Activated naive CD4-positive, alpha-beta T cell treated with anti-CD3 and anti-CD28 coated beads, Interleukin-2, amount 50 U/mL, for 16 hours (primary cell): ENCODE data around the gene NLE1.

ENCODE experiments used
- DNase-seq: peaks from one replicate; pipeline ENCODE4 v3.0.0-alpha.2; 2020

NLE1 gene

DNA sequence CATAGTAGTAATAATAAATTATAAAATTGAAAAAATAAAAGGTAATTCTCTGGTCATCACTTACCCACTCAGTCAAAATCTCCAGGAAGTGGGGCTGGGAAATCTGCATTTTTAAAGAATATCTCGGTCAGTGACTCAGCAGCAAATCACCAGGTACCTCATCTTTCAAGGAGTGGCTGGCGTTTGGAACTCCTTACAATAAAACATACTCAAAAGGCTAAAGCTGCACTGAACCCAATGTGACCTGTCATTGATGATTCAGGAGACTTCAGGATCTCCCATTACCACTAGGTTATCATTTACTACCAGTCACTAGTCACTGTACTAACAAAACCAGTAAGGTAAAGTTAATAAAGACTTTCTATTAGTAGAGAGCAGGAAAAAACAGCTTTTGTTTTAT is 57.1 kb downstream of the NLE1 start:
- no peak for DNase-seq

DNA sequence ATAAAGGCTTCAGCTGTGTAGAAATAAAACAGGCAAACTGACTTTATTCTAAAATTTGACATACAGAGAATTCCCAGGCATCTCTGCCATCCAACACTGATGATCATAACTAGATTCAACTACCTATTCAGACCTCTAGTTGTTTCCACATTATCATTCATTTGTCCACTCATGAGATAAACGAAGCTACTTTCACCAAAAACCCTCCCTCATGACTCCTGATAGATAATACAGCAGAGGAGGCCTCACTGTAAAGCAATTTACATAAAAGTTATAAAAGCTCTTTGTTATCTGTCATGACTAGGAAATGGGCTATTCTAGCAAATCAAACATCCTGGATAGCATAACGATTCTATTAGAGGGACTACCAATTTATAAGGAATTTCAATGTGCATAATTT is 59.0 kb downstream of the NLE1 start:
- no peak for DNase-seq

DNA sequence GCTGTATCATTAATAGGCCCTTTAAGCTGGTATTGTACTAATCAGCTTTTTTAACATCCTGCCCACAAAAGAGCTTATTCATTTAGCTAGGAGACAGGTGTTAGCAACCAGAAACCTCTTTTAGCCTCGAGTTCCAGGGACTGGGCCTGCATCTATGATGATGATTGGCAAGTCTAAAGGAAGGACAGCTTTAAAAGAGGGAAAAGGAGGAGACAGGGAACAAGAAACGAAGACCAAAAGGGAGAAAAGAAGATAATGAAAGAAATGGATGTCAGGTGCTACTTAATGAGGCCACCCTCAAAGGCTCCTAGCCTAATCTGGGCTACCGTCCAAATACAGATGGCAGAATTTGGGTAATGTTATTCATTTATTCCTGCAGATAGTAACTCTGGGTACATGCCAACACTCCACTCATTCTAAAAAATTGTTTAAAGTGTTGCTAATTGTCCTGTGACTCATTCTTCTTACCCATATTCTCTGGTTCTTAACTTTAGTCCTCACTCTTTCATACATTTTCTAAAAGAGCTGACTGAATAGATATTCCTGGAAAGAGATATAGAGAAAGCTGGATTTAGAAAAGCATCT is 59.9 kb downstream of the NLE1 start:
- DNase-seq, result no peak

DNA sequence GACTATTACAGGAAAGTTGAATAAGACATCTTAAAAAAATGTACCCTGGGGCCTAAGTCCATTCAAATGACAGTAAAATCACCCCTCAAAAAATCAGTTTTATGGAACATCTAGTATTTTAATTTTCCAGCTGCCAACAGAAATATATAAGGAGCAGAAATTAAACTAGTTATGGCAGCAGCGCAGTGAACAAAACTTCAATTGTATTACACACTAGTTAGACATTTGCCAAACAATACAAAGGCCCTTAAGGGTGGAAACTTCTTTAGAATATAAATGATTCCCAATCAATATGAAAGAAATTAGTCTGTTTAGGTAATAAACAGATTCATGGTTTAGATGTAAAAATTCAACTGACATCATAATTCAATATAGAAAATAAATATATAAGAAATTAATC is 60.5 kb downstream of the NLE1 start:
- DNase-seq, result no peak

DNA sequence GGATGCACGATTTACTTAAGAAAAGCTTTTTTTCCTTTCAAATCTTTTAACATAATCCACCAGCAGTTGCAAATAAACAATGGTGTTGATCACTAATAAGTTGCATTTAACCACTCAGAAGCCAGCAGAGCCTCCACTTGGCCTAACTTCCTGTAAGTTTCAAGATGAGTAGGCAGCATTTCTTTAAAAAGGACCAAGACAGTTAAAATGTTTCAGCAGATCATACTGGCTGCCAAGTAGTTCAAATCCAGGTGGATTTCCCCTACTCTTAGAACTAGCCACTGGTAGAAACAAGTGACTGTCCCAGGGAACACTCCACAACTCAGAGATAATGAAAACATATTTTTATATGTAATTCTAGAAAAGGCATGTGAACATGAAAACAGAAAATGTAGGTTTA is 61.6 kb downstream of the NLE1 start:
- DNase-seq, result no peak

DNA sequence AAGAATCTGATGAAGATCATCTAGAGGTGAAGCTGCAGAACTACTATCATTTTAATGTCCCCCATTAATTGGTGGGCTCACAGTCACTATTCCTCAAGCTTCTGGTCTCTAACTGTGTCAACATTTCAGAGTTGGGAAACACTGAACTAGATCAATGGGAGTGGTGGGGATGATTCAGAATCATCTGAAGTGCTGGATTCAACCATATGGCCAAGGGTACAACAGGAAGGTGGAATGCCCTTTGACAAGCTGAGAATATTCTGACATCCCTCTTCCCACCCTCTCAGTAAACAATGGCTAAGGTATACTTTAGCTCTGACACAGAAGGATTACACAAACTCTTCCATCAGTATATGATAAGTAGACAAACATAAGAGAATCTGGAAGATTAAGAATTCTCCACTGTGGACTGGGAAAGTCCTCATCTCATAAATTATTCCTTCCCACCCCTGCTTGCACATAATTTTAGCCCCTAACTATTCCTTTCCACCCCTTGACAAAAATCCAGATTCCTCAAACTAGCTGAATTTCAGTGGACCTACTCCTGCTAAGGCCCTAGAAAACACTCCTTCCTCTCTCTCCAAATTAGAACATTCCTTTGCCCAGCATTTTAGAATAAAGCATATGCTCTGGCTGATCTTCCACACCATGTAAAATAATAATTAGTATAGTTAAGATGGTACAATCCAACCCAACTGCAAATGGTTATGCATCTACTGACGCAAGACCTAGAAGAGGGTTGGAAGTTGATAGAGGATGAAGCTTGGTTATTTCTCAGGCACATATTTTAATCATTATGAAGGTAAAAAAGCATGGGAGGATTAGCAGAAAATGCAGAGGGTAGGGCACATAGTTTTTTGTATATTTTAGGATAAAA is 62.3 kb downstream of the NLE1 start:
- no peak for DNase-seq
